OCI-LY1 (cell line): Measurements from ENCODE around the gene CCR7.

Source experiments
- EZH2 ChIP-seq: fragments of 200-600 bp; sonication (generic), shearing (Covaris generic); IDR thresholded peaks from 2 replicates; pipeline ENCODE4 v1.8.0; 2017; ENCODE audit warnings: borderline replicate concordance, mixed run types, mild to moderate bottlenecking, antibody characterized with exemption, low read length, moderate library complexity, mixed read lengths
- TF ChIP-seq, protein P1 (sequence below): fragments of 200-600 bp; sonication (generic), shearing (Covaris generic); IDR thresholded peaks from 2 replicates; pipeline ENCODE4 v1.5.1; 2017; ENCODE audit warnings: mild to moderate bottlenecking, antibody characterized with exemption, low read length, moderate library complexity, mixed read lengths

DNA sequence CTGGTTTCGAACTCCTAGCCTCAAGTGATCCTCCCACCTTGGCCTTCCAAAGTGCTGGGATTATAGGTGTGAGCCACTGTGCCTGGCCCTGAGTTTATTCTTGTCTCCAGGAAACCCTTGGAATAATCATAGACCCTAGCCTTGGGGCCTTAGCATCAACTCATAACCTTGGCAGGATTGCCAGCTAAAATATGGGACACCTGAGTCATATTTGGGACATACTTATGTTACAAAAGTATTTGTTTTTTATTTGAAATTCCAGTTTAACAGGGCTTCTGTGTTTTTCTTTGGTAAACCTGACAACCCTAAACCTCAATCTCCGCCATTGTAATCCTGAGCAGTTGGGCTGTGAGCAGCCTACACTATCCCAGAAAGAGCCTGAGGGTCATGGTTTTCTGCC is 35.3 kb downstream of the CCR7 start:
- TF ChIP-seq, protein P1, sequence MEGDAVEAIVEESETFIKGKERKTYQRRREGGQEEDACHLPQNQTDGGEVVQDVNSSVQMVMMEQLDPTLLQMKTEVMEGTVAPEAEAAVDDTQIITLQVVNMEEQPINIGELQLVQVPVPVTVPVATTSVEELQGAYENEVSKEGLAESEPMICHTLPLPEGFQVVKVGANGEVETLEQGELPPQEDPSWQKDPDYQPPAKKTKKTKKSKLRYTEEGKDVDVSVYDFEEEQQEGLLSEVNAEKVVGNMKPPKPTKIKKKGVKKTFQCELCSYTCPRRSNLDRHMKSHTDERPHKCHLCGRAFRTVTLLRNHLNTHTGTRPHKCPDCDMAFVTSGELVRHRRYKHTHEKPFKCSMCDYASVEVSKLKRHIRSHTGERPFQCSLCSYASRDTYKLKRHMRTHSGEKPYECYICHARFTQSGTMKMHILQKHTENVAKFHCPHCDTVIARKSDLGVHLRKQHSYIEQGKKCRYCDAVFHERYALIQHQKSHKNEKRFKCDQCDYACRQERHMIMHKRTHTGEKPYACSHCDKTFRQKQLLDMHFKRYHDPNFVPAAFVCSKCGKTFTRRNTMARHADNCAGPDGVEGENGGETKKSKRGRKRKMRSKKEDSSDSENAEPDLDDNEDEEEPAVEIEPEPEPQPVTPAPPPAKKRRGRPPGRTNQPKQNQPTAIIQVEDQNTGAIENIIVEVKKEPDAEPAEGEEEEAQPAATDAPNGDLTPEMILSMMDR, result no peak
- TF ChIP-seq EZH2, result no peak
